Measurements from ENCODE around the gene ARMC2. TPM values are rescaled to one million over a fixed set of nuclear protein-coding genes. Genes with fewer than 3 reads are reported as not detected.

Gene ARMC2
- polyA plus RNA-seq, 1 of the 3 experiments (the other 2 are of a cell fraction): 2.4 TPM

DNA sequence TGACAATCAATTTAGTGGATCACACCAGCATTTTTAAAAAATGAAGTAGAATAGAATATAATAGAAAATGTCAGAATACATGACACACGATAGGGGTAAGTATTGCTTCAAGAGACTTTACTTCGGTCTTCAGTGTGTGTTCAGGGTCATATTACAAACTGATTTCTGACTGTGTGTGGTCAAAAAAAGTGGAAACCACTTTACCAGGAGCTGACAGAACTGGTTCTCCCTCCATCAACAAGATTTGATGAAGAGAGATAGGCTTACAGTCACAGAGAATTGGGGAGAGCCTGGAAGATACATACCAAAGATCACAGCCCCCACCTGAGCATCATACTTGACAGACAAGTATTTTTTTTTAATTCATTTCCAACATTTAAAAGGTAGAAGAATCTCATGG lies 21.7 kb downstream of the ARMC2 start:
- Histone ChIP-seq H4K20me1 (ENCODE audit: insufficient read depth) (no peaks in the 10 kb centered on the region), H3K9me2 (no peaks in the 10 kb centered on the region), H3K79me2 (ENCODE audit: insufficient read depth) (no peaks in the 10 kb centered on the region), H3K9me3 (no peaks in the 10 kb centered on the region), H3K27me3 (ENCODE audit: insufficient read depth) (no peaks in the 10 kb centered on the region), H3K4me3 (ENCODE audit: low read depth in 2 of 2, low read length in 1 of 2) (no peak overlapping the region), H3K9ac (no peak overlapping the region), H3K4me2 (no peak overlapping the region), H3F3A (replicated peaks; ENCODE audit: insufficient read depth) (no peaks in the 10 kb centered on the region), H3K36me3 (replicated peaks in 1 of 2; ENCODE audit: control insufficient read depth in 1 of 2, insufficient read depth in 2 of 2, low read length in 1 of 2) (no peaks in the 10 kb centered on the region), H3K4me1 (ENCODE audit: control insufficient read depth in 1 of 2, insufficient read depth in 2 of 2, low read depth in 1 of 2, low read length in 1 of 2) (no peaks in the 10 kb centered on the region), H3K27ac (ENCODE audit: low read depth in 2 of 2, low read length in 1 of 2) (no peak overlapping the region), H2AFZ (ENCODE audit: low read depth) (no peak overlapping the region)
- DNase-seq: no peak
- TF ChIP-seq GABPA (IDR thresholded peaks at IDR 0.05; ENCODE audit: low read depth): no peak
- TF ChIP-seq, protein P1, sequence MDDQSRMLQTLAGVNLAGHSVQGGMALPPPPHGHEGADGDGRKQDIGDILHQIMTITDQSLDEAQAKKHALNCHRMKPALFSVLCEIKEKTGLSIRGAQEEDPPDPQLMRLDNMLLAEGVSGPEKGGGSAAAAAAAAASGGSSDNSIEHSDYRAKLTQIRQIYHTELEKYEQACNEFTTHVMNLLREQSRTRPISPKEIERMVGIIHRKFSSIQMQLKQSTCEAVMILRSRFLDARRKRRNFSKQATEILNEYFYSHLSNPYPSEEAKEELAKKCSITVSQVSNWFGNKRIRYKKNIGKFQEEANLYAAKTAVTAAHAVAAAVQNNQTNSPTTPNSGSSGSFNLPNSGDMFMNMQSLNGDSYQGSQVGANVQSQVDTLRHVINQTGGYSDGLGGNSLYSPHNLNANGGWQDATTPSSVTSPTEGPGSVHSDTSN (IDR thresholded peaks at IDR 0.05): no peak
- TF ChIP-seq TCF12 (IDR thresholded peaks at IDR 0.05): no peak
- TF ChIP-seq TEAD4 (IDR thresholded peaks at IDR 0.05; ENCODE audit: borderline replicate concordance, insufficient read depth): no peak
- ChIA-PET POLR2A (no interaction called here), CTCF (interaction anchor here (1.5 kb wide), 1 partner anchor 9 kb away, joined by 3 read pairs; no protein-coding TSS in a partner anchor)
- 96% methylated on average over 2 of the region's 2 CpGs for WGBS (ENCODE audit: low lambda C conversion rate)

DNA sequence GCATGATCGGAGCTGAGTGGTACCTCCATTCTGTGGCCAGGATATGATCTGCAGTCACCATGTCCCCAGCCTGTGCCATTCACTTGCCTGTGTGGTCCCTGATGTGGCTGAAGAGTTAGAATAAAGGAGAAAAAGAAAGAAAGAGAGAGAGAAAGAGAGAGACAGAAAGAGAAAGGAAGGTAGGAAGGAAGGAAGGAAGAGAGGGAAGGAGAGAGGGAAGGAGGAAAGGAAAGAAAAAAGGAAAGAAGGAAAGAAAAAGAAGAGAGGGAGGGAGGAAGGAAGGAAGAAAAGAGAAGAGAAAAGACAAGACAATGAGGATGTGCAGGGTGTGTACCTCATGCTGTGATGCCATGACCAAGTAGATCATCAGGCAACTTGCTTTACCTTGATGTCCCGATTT lies 22.1 kb downstream of the ARMC2 start:
- Histone ChIP-seq H3K9me2 (no peaks in the 10 kb centered on the region), H3K27ac (ENCODE audit: low read depth in 2 of 2, low read length in 1 of 2) (no peak overlapping the region), H3K27me3 (ENCODE audit: insufficient read depth) (no peaks in the 10 kb centered on the region), H3F3A (replicated peaks; ENCODE audit: insufficient read depth) (no peaks in the 10 kb centered on the region), H3K9ac (no peak overlapping the region), H3K36me3 (replicated peaks in 1 of 2; ENCODE audit: control insufficient read depth in 1 of 2, insufficient read depth in 2 of 2, low read length in 1 of 2) (no peaks in the 10 kb centered on the region), H3K9me3 (no peaks in the 10 kb centered on the region), H3K79me2 (ENCODE audit: insufficient read depth) (no peaks in the 10 kb centered on the region), H4K20me1 (ENCODE audit: insufficient read depth) (no peaks in the 10 kb centered on the region), H3K4me2 (no peak overlapping the region), H3K4me1 (ENCODE audit: control insufficient read depth in 1 of 2, insufficient read depth in 2 of 2, low read depth in 1 of 2, low read length in 1 of 2) (no peaks in the 10 kb centered on the region), H3K4me3 (ENCODE audit: low read depth in 2 of 2, low read length in 1 of 2) (no peak overlapping the region), H2AFZ (ENCODE audit: low read depth) (no peak overlapping the region)
- 97% methylated on average over 2 of the region's 2 CpGs for WGBS (ENCODE audit: low lambda C conversion rate)
- POLR2A ChIA-PET: no interaction called here
- no peak for DNase-seq
- CTCF ChIA-PET: no interaction called here
- TF ChIP-seq TAF1 (IDR thresholded peaks at IDR 0.05; ENCODE audit: borderline replicate concordance, low read depth, low read length): no peak
- no peak for TF ChIP-seq GABPA (IDR thresholded peaks at IDR 0.05; ENCODE audit: low read depth)
- TF ChIP-seq FOXM1 (IDR thresholded peaks at IDR 0.05; ENCODE audit: low read depth): no peak

DNA sequence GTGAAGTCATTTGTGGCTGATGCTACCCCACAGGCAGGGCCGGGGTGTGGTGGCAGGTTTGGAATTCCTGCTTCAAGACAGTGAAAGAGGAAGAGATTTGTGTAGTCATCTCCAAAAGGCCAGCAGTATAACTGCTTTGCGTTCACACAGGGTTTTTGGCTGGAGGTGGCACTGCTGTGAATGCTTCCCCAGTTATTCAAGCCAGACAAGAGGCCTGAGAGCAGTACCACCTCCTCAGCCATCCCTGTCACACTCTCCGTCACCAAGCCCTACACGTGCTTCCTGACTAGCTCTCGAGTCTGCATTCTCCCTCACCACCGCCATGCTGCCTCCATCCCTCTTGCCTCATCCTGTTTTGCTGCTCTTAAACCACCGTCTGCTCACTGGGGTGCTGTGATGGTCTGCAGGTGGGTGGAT lies 23.9 kb downstream of the ARMC2 start:
- TF ChIP-seq EZH2phosphoT487 (IDR thresholded peaks at IDR 0.05; ENCODE audit: borderline replicate concordance, low read depth): no peak
- no peak for TF ChIP-seq GATA2 (CRISPR knock-in tag; IDR thresholded peaks at IDR 0.05)
- no peak for TF ChIP-seq NRF1 (IDR thresholded peaks at IDR 0.05; ENCODE audit: low read depth, low read length)
- TF ChIP-seq, protein P2, sequence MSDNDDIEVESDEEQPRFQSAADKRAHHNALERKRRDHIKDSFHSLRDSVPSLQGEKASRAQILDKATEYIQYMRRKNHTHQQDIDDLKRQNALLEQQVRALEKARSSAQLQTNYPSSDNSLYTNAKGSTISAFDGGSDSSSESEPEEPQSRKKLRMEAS (IDR thresholded peaks at IDR 0.05; ENCODE audit: low read depth): no peak
- TF ChIP-seq, protein P3, sequence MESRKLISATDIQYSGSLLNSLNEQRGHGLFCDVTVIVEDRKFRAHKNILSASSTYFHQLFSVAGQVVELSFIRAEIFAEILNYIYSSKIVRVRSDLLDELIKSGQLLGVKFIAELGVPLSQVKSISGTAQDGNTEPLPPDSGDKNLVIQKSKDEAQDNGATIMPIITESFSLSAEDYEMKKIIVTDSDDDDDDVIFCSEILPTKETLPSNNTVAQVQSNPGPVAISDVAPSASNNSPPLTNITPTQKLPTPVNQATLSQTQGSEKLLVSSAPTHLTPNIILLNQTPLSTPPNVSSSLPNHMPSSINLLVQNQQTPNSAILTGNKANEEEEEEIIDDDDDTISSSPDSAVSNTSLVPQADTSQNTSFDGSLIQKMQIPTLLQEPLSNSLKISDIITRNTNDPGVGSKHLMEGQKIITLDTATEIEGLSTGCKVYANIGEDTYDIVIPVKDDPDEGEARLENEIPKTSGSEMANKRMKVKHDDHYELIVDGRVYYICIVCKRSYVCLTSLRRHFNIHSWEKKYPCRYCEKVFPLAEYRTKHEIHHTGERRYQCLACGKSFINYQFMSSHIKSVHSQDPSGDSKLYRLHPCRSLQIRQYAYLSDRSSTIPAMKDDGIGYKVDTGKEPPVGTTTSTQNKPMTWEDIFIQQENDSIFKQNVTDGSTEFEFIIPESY (IDR thresholded peaks at IDR 0.05; ENCODE audit: borderline replicate concordance, low read depth): no peak
- TF ChIP-seq RXRA (IDR thresholded peaks at IDR 0.05; ENCODE audit: borderline replicate concordance, low read depth): no peak
- Histone ChIP-seq H3K4me2 (no peak overlapping the region), H3K79me2 (ENCODE audit: insufficient read depth) (no peaks in the 10 kb centered on the region), H3K27ac (ENCODE audit: low read depth in 2 of 2, low read length in 1 of 2) (no peak overlapping the region), H3K4me1 (ENCODE audit: control insufficient read depth in 1 of 2, insufficient read depth in 2 of 2, low read depth in 1 of 2, low read length in 1 of 2) (no peaks in the 10 kb centered on the region), H2AFZ (ENCODE audit: low read depth) (no peak overlapping the region), H3K27me3 (ENCODE audit: insufficient read depth) (no peaks in the 10 kb centered on the region), H3K9ac (no peak overlapping the region), H3K9me2 (no peaks in the 10 kb centered on the region), H4K20me1 (ENCODE audit: insufficient read depth) (no peaks in the 10 kb centered on the region), H3K4me3 (ENCODE audit: low read depth in 2 of 2, low read length in 1 of 2) (no peak overlapping the region), H3K36me3 (replicated peaks in 1 of 2; ENCODE audit: control insufficient read depth in 1 of 2, insufficient read depth in 2 of 2, low read length in 1 of 2) (no peaks in the 10 kb centered on the region), H3K9me3 (no peaks in the 10 kb centered on the region), H3F3A (replicated peaks; ENCODE audit: insufficient read depth) (no peaks in the 10 kb centered on the region)
- CTCF ChIA-PET: interaction anchor here (1.0 kb wide), 1 partner anchor 330 kb away, joined by 4 read pairs; no protein-coding TSS in a partner anchor
- POLR2A ChIA-PET: no interaction called here
- no peak for DNase-seq
- WGBS (ENCODE audit: low lambda C conversion rate): 80% methylated on average over 7 of the region's 7 CpGs
